ENCODE measurements around the gene MTA3.

Gene MTA3

GRCh38 chr2:42721898-42722297 is 153.5 kb downstream of the MTA3 start:
- H3K9me3 ChIP-seq = no peaks in the 10 kb centered on the region
- no peak overlapping the region for H3K4me3 ChIP-seq (ENCODE audit: low read depth in 1 of 2, low read length in 1 of 2)
- no peaks in the 10 kb centered on the region for H3K36me3 ChIP-seq
- no peaks in the 10 kb centered on the region for H3K27me3 ChIP-seq
- no peak for TF ChIP-seq CTCF (IDR thresholded peaks at IDR 0.05)
- H3K27ac ChIP-seq = peak overlapping the region; percentile 59
- H3K4me1 ChIP-seq (ENCODE audit: control insufficient read depth in 1 of 2, insufficient read depth in 1 of 2, low read depth in 1 of 2, low read length in 1 of 2) = peaks cover 9 to 15% of the 10 kb centered on the region in 2 experiments

GRCh38 chr2:42722320-42723190 is 154.1 kb downstream of the MTA3 start:
- H3K9me3 ChIP-seq = no peaks in the 10 kb centered on the region
- no peaks in the 10 kb centered on the region for H3K36me3 ChIP-seq
- peak overlapping the region; percentile 59 for H3K27ac ChIP-seq
- TF ChIP-seq CTCF (IDR thresholded peaks at IDR 0.05) = no peak
- peaks cover 9 to 15% of the 10 kb centered on the region in 2 experiments for H3K4me1 ChIP-seq (ENCODE audit: control insufficient read depth in 1 of 2, insufficient read depth in 1 of 2, low read depth in 1 of 2, low read length in 1 of 2)
- no peaks in the 10 kb centered on the region for H3K27me3 ChIP-seq
- H3K4me3 ChIP-seq (ENCODE audit: low read depth in 1 of 2, low read length in 1 of 2) = no peak overlapping the region

- H3K4me1 ChIP-seq (ENCODE audit: control insufficient read depth in 1 of 2, insufficient read depth in 1 of 2, low read depth in 1 of 2, low read length in 1 of 2) = peaks cover 9 to 15% of the 10 kb centered on the region in 2 experiments
- no peaks in the 10 kb centered on the region for H3K36me3 ChIP-seq
- H3K4me3 ChIP-seq (ENCODE audit: low read depth in 1 of 2, low read length in 1 of 2) = no peak overlapping the region
- no peak overlapping the region for H3K27ac ChIP-seq
- H3K27me3 ChIP-seq = no peaks in the 10 kb centered on the region
- no peak for TF ChIP-seq CTCF (IDR thresholded peaks at IDR 0.05)
- no peaks in the 10 kb centered on the region for H3K9me3 ChIP-seq
These were observed 155.0 kb downstream of the MTA3 start for GRCh38 chr2:42723465-42723864.

- Histone ChIP-seq H3K27me3 (no peaks in the 10 kb centered on the region), H3K9me3 (no peaks in the 10 kb centered on the region), H3K4me1 (ENCODE audit: control insufficient read depth in 1 of 2, insufficient read depth in 1 of 2, low read depth in 1 of 2, low read length in 1 of 2) (peaks cover 9 to 15% of the 10 kb centered on the region in 2 experiments), H3K36me3 (no peaks in the 10 kb centered on the region), H3K4me3 (ENCODE audit: low read depth in 1 of 2, low read length in 1 of 2) (no peak overlapping the region), H3K27ac (no peak overlapping the region)
- no peak for TF ChIP-seq CTCF (IDR thresholded peaks at IDR 0.05)
These were observed 156.5 kb downstream of the MTA3 start for GRCh38 chr2:42724886-42725285.

- no peak for TF ChIP-seq CTCF (IDR thresholded peaks at IDR 0.05)
- Histone ChIP-seq H3K27ac (no peak overlapping the region), H3K27me3 (no peaks in the 10 kb centered on the region), H3K9me3 (no peaks in the 10 kb centered on the region), H3K36me3 (no peaks in the 10 kb centered on the region), H3K4me1 (ENCODE audit: control insufficient read depth in 1 of 2, insufficient read depth in 1 of 2, low read depth in 1 of 2, low read length in 1 of 2) (peaks cover 9 to 15% of the 10 kb centered on the region in 2 experiments), H3K4me3 (ENCODE audit: low read depth in 1 of 2, low read length in 1 of 2) (no peak overlapping the region)
These were observed 157.2 kb downstream of the MTA3 start for GRCh38 chr2:42725657-42726056.
